ENCODE measurements around the gene ANGPTL3. TPM values are rescaled to one million over a fixed set of nuclear protein-coding genes. Genes with fewer than 3 reads are reported as not detected.

Gene ANGPTL3
- total RNA-seq: not detected in 2 replicates

GRCh38 chr1:62597281-62597680, at the start of gene ANGPTL3:
TSS of gene ANGPTL3 (plus strand) at chr1:62597520. CDS start at chr1:62597567, 47 bp downstream.

Other genes with a start within 250 kb of the ANGPTL3 start
- gene USP1, start 160.5 kb upstream of the ANGPTL3 start, total RNA-seq: 31.5 and 55.3 TPM in 2 replicates
- 149 and 185 TPM in 2 replicates for gene DOCK7, start 90.9 kb downstream of the ANGPTL3 start, total RNA-seq
- 9.8 and 11.5 TPM in 2 replicates for gene ATG4C, start 186.6 kb downstream of the ANGPTL3 start, total RNA-seq

Data from uterine smooth muscle cell (primary cell).